Measurements from ENCODE around the gene OR11A1. TPM values are rescaled to one million over a fixed set of nuclear protein-coding genes. Genes with fewer than 3 reads are reported as not detected.

Gene OR11A1
- total RNA-seq, 5 donors from 2014 or later (not counting 1 experiment from before 2014, with no cell fraction given) = not detected

GRCh38 chr6:29486577-29486976 lies 29.7 kb upstream of the OR11A1 start:
- Histone ChIP-seq H3K27ac (ENCODE audit: low read length) (no peak overlapping the region), H3K27me3 (replicated peaks in 1 of 2; ENCODE audit: control insufficient read depth in 2 of 2, extremely low read depth in 1 of 2, insufficient read depth in 2 of 2, low read length in 1 of 2) (peaks cover 0 to 26% of the 10 kb centered on the region in 2 experiments), H3K36me3 (ENCODE audit: control insufficient read depth in 2 of 2, extremely low read depth in 1 of 2, insufficient read depth in 1 of 2, low read length in 1 of 2) (no peaks in the 10 kb centered on the region), H3K4me1 (ENCODE audit: control insufficient read depth in 1 of 2, extremely low read depth in 1 of 2, insufficient read depth in 2 of 2, low read length in 2 of 2) (no peaks in the 10 kb centered on the region), H3K9me3 (no peaks in the 10 kb centered on the region), H3K4me3 (ENCODE audit: control insufficient read depth in 1 of 2, extremely low read depth in 1 of 2, low read length in 1 of 2) (no peak overlapping the region)
- ATAC-seq (replicated peaks in 1 of 4) (no peak), DNase-seq (no peak)
- H3K4me1 Mint-ChIP-seq = no peaks in the 10 kb centered on the region
- H3K27ac Mint-ChIP-seq = no peak overlapping the region
- H3K36me3 Mint-ChIP-seq = no peaks in the 10 kb centered on the region
- H3K4me3 Mint-ChIP-seq = no peak overlapping the region
- peaks cover 0 to 5% (median 0%) of the 10 kb centered on the region in 3 donors for H3K9me3 Mint-ChIP-seq
- ChIA-PET CTCF (no interaction called here), POLR2A (no interaction called here)
- H3K27me3 Mint-ChIP-seq = peaks cover 18 to 40% of the 10 kb centered on the region in 2 donors
- no CpG with 5 or more reads among the region's 4 CpGs for WGBS (ENCODE audit: insufficient coverage)

GRCh38 chr6:29483735-29484134 lies 26.9 kb upstream of the OR11A1 start:
- ChIA-PET CTCF (no interaction called here), POLR2A (no interaction called here)
- no peaks in the 10 kb centered on the region for H3K4me1 Mint-ChIP-seq
- H3K4me3 Mint-ChIP-seq = no peak overlapping the region
- no peaks in the 10 kb centered on the region for H3K36me3 Mint-ChIP-seq
- H3K27me3 ChIP-seq (replicated peaks in 1 of 2; ENCODE audit: control insufficient read depth in 2 of 2, extremely low read depth in 1 of 2, insufficient read depth in 2 of 2, low read length in 1 of 2) = peaks cover 0 to 17% of the 10 kb centered on the region in 2 experiments
- H3K36me3 ChIP-seq (ENCODE audit: control insufficient read depth in 2 of 2, extremely low read depth in 1 of 2, insufficient read depth in 1 of 2, low read length in 1 of 2) = no peaks in the 10 kb centered on the region
- ATAC-seq (replicated peaks in 1 of 4) (no peak), DNase-seq (no peak)
- WGBS (ENCODE audit: insufficient coverage) = no CpG with 5 or more reads among the region's 1 CpG
- no peak overlapping the region for H3K27ac ChIP-seq (ENCODE audit: low read length)
- H3K9me3 ChIP-seq = no peaks in the 10 kb centered on the region
- H3K27ac Mint-ChIP-seq = no peak overlapping the region
- H3K27me3 Mint-ChIP-seq = peaks cover 18 to 32% of the 10 kb centered on the region in 2 donors
- H3K9me3 Mint-ChIP-seq = peaks cover 0 to 5% (median 2%) of the 10 kb centered on the region in 3 donors
- H3K4me1 ChIP-seq (ENCODE audit: control insufficient read depth in 1 of 2, extremely low read depth in 1 of 2, insufficient read depth in 2 of 2, low read length in 2 of 2) = no peaks in the 10 kb centered on the region
- no peak overlapping the region for H3K4me3 ChIP-seq (ENCODE audit: control insufficient read depth in 1 of 2, extremely low read depth in 1 of 2, low read length in 1 of 2)

- ChIA-PET CTCF (no interaction called here), POLR2A (no interaction called here)
- H3K27ac Mint-ChIP-seq = no peak overlapping the region
- H3K4me1 Mint-ChIP-seq = no peaks in the 10 kb centered on the region
- H3K36me3 ChIP-seq (ENCODE audit: control insufficient read depth in 2 of 2, extremely low read depth in 1 of 2, insufficient read depth in 1 of 2, low read length in 1 of 2) = no peaks in the 10 kb centered on the region
- DNase-seq (no peak), ATAC-seq (replicated peaks in 1 of 4) (no peak)
- no peak overlapping the region for H3K4me3 ChIP-seq (ENCODE audit: control insufficient read depth in 1 of 2, extremely low read depth in 1 of 2, low read length in 1 of 2)
- no peak overlapping the region for H3K27ac ChIP-seq (ENCODE audit: low read length)
- peaks cover 18 to 32% of the 10 kb centered on the region in 2 donors for H3K27me3 Mint-ChIP-seq
- H3K27me3 ChIP-seq (replicated peaks in 1 of 2; ENCODE audit: control insufficient read depth in 2 of 2, extremely low read depth in 1 of 2, insufficient read depth in 2 of 2, low read length in 1 of 2) = peaks cover 0 to 16% of the 10 kb centered on the region in 2 experiments
- no peaks in the 10 kb centered on the region for H3K4me1 ChIP-seq (ENCODE audit: control insufficient read depth in 1 of 2, extremely low read depth in 1 of 2, insufficient read depth in 2 of 2, low read length in 2 of 2)
- H3K36me3 Mint-ChIP-seq = no peaks in the 10 kb centered on the region
- no peaks in the 10 kb centered on the region for H3K9me3 ChIP-seq
- H3K9me3 Mint-ChIP-seq = peaks cover 0 to 5% (median 2%) of the 10 kb centered on the region in 3 donors
- H3K4me3 Mint-ChIP-seq = no peak overlapping the region
- 100% methylated on average over 1 of the region's 3 CpGs for WGBS (ENCODE audit: insufficient coverage)
These were observed 26.3 kb upstream of the OR11A1 start for GRCh38 chr6:29483186-29483585.

- Mint-ChIP-seq H3K4me3 (no peak overlapping the region), H3K4me1 (no peaks in the 10 kb centered on the region), H3K36me3 (no peaks in the 10 kb centered on the region), H3K27me3 (peaks cover 3 to 12% of the 10 kb centered on the region in 2 donors), H3K9me3 (peaks cover 0 to 5% (median 2%) of the 10 kb centered on the region in 3 donors), H3K27ac (no peak overlapping the region)
- no peak for ATAC-seq (replicated peaks in 1 of 4)
- Histone ChIP-seq H3K4me3 (ENCODE audit: control insufficient read depth in 1 of 2, extremely low read depth in 1 of 2, low read length in 1 of 2) (no peak overlapping the region), H3K36me3 (ENCODE audit: control insufficient read depth in 2 of 2, extremely low read depth in 1 of 2, insufficient read depth in 1 of 2, low read length in 1 of 2) (no peaks in the 10 kb centered on the region), H3K4me1 (ENCODE audit: control insufficient read depth in 1 of 2, extremely low read depth in 1 of 2, insufficient read depth in 2 of 2, low read length in 2 of 2) (no peaks in the 10 kb centered on the region), H3K27ac (ENCODE audit: low read length) (no peak overlapping the region), H3K9me3 (no peaks in the 10 kb centered on the region), H3K27me3 (replicated peaks in 1 of 2; ENCODE audit: control insufficient read depth in 2 of 2, extremely low read depth in 1 of 2, insufficient read depth in 2 of 2, low read length in 1 of 2) (peaks cover 0 to 12% of the 10 kb centered on the region in 2 experiments)
- no peak for DNase-seq
- ChIA-PET CTCF (no interaction called here), POLR2A (no interaction called here)
- 31% methylated on average over 2 of the region's 2 CpGs for WGBS (ENCODE audit: insufficient coverage)
These were observed 22.7 kb upstream of the OR11A1 start for GRCh38 chr6:29479560-29479959.

- no peaks in the 10 kb centered on the region for H3K36me3 ChIP-seq (ENCODE audit: control insufficient read depth in 2 of 2, extremely low read depth in 1 of 2, insufficient read depth in 1 of 2, low read length in 1 of 2)
- POLR2A ChIA-PET = no interaction called here
These were observed 21.9 kb upstream of the OR11A1 start for GRCh38 chr6:29478740-29479139.

GRCh38 chr6:29477923-29478450 lies 21.1 kb upstream of the OR11A1 start:
- Mint-ChIP-seq H3K9me3 (peaks cover 0 to 5% (median 2%) of the 10 kb centered on the region in 3 donors), H3K27ac (no peak overlapping the region), H3K36me3 (no peaks in the 10 kb centered on the region), H3K27me3 (peaks cover 6 to 14% of the 10 kb centered on the region in 2 donors), H3K4me1 (no peaks in the 10 kb centered on the region), H3K4me3 (no peak overlapping the region)
- Histone ChIP-seq H3K4me1 (ENCODE audit: control insufficient read depth in 1 of 2, extremely low read depth in 1 of 2, insufficient read depth in 2 of 2, low read length in 2 of 2) (no peaks in the 10 kb centered on the region), H3K27ac (ENCODE audit: low read length) (no peak overlapping the region), H3K9me3 (no peaks in the 10 kb centered on the region), H3K27me3 (replicated peaks in 1 of 2; ENCODE audit: control insufficient read depth in 2 of 2, extremely low read depth in 1 of 2, insufficient read depth in 2 of 2, low read length in 1 of 2) (peaks cover 0 to 18% of the 10 kb centered on the region in 2 experiments), H3K4me3 (ENCODE audit: control insufficient read depth in 1 of 2, extremely low read depth in 1 of 2, low read length in 1 of 2) (no peak overlapping the region), H3K36me3 (ENCODE audit: control insufficient read depth in 2 of 2, extremely low read depth in 1 of 2, insufficient read depth in 1 of 2, low read length in 1 of 2) (no peaks in the 10 kb centered on the region)
- 68% methylated on average over 4 of the region's 5 CpGs for WGBS (ENCODE audit: insufficient coverage)
- ChIA-PET CTCF (no interaction called here), POLR2A (no interaction called here)
- DNase-seq = no peak
- ATAC-seq (replicated peaks in 1 of 4) = no peak

More at GRCh38 chr6:29478740-29479139, 21.9 kb upstream of the OR11A1 start:
- peaks cover 0 to 5% (median 2%) of the 10 kb centered on the region in 3 donors for H3K9me3 Mint-ChIP-seq
- Histone ChIP-seq H3K9me3 (no peaks in the 10 kb centered on the region), H3K27me3 (replicated peaks in 1 of 2; ENCODE audit: control insufficient read depth in 2 of 2, extremely low read depth in 1 of 2, insufficient read depth in 2 of 2, low read length in 1 of 2) (peaks cover 0 to 12% of the 10 kb centered on the region in 2 experiments), H3K4me1 (ENCODE audit: control insufficient read depth in 1 of 2, extremely low read depth in 1 of 2, insufficient read depth in 2 of 2, low read length in 2 of 2) (no peaks in the 10 kb centered on the region), H3K4me3 (ENCODE audit: control insufficient read depth in 1 of 2, extremely low read depth in 1 of 2, low read length in 1 of 2) (no peak overlapping the region), H3K27ac (ENCODE audit: low read length) (no peak overlapping the region)
- peaks cover 3 to 12% of the 10 kb centered on the region in 2 donors for H3K27me3 Mint-ChIP-seq
- no peaks in the 10 kb centered on the region for H3K36me3 Mint-ChIP-seq
- H3K27ac Mint-ChIP-seq = no peak overlapping the region
- no peak overlapping the region for H3K4me3 Mint-ChIP-seq
- WGBS (ENCODE audit: insufficient coverage) = 71% methylated on average over 5 of the region's 5 CpGs
- ATAC-seq (replicated peaks in 1 of 4) (no peak), DNase-seq (no peak)
- no peaks in the 10 kb centered on the region for H3K4me1 Mint-ChIP-seq
- CTCF ChIA-PET = no interaction called here

GRCh38 chr6:29474996-29475395 lies 18.1 kb upstream of the OR11A1 start:
- POLR2A ChIA-PET = no interaction called here

More at GRCh38 chr6:29474996-29475395, 18.1 kb upstream of the OR11A1 start:
- Histone ChIP-seq H3K27ac (ENCODE audit: low read length) (no peak overlapping the region), H3K4me3 (ENCODE audit: control insufficient read depth in 1 of 2, extremely low read depth in 1 of 2, low read length in 1 of 2) (no peak overlapping the region), H3K36me3 (ENCODE audit: control insufficient read depth in 2 of 2, extremely low read depth in 1 of 2, insufficient read depth in 1 of 2, low read length in 1 of 2) (no peaks in the 10 kb centered on the region), H3K9me3 (no peaks in the 10 kb centered on the region), H3K4me1 (ENCODE audit: control insufficient read depth in 1 of 2, extremely low read depth in 1 of 2, insufficient read depth in 2 of 2, low read length in 2 of 2) (no peaks in the 10 kb centered on the region), H3K27me3 (replicated peaks in 1 of 2; ENCODE audit: control insufficient read depth in 2 of 2, extremely low read depth in 1 of 2, insufficient read depth in 2 of 2, low read length in 1 of 2) (peaks cover 0 to 19% of the 10 kb centered on the region in 2 experiments)
- Mint-ChIP-seq H3K27ac (no peak overlapping the region), H3K4me3 (no peak overlapping the region), H3K4me1 (no peaks in the 10 kb centered on the region), H3K27me3 (peaks cover 17 to 22% of the 10 kb centered on the region in 2 donors), H3K36me3 (no peaks in the 10 kb centered on the region), H3K9me3 (no peaks in the 10 kb centered on the region)
- no peak for DNase-seq
- no CpG with 5 or more reads among the region's 2 CpGs for WGBS (ENCODE audit: insufficient coverage)
- ATAC-seq (replicated peaks in 1 of 4) = no peak
- CTCF ChIA-PET = no interaction called here
